ENCODE data around the gene WDR64.

The WDR64 gene

GRCh38 chr1:241749041-241749944 lies 97.2 kb downstream of the WDR64 start:
- no peak overlapping the region for H3K4me3 ChIP-seq (ENCODE audit: low read length)
- no peak for DNase-seq (ENCODE audit: low read depth)
- TF ChIP-seq, protein P1, sequence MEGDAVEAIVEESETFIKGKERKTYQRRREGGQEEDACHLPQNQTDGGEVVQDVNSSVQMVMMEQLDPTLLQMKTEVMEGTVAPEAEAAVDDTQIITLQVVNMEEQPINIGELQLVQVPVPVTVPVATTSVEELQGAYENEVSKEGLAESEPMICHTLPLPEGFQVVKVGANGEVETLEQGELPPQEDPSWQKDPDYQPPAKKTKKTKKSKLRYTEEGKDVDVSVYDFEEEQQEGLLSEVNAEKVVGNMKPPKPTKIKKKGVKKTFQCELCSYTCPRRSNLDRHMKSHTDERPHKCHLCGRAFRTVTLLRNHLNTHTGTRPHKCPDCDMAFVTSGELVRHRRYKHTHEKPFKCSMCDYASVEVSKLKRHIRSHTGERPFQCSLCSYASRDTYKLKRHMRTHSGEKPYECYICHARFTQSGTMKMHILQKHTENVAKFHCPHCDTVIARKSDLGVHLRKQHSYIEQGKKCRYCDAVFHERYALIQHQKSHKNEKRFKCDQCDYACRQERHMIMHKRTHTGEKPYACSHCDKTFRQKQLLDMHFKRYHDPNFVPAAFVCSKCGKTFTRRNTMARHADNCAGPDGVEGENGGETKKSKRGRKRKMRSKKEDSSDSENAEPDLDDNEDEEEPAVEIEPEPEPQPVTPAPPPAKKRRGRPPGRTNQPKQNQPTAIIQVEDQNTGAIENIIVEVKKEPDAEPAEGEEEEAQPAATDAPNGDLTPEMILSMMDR (conservative IDR thresholded peaks at IDR 0.05; ENCODE audit: low read depth, low read length), result no peak

DNA sequence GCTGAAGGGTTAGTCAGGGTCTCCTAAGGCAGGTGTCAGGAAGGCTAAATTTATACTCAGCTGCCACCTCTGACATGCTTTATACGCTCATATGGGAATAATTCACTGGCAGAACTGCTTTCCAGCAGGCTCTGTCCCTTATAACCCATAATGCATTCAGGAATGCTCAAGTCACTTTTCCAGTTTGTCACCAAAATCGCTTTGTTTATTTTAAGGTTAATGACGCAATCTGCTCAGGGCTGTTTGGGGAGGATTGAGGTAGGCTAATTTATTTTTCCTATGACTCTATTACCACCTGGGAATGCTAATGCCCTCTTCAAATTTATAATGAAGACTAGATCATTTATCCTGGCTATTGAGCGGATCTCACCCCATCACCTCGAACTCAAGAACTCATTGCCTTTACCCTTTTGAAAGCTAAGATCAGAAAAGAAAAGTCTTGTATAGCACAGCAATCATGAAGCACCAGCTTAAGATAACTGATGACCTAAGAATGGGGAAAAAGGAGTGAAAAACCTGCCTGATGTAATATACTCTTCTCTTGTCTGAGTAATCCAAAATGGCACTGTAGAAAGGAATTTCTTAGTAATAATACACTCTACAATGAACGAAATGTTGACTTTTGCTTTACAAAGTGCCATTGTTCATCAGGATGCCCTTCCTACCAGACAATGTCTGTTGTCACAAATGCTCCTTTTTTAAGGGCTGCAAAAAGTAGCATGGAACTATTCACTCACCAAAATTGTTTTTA lies 98.0 kb downstream of the WDR64 start:
- no peak for DNase-seq (ENCODE audit: low read depth)
- TF ChIP-seq, protein P1 (conservative IDR thresholded peaks at IDR 0.05; ENCODE audit: low read depth, low read length), result no peak
- H3K4me3 ChIP-seq (ENCODE audit: low read length), result no peak overlapping the region

- no peak overlapping the region for H3K4me3 ChIP-seq (ENCODE audit: low read length)
- no peak for DNase-seq (ENCODE audit: low read depth)
- TF ChIP-seq, protein P1 (conservative IDR thresholded peaks at IDR 0.05; ENCODE audit: low read depth, low read length), result no peak
Observed at GRCh38 chr1:241751524-241751923, 99.4 kb downstream of the WDR64 start.

- TF ChIP-seq, protein P1 (conservative IDR thresholded peaks at IDR 0.05; ENCODE audit: low read depth, low read length), result no peak
- no peak overlapping the region for H3K4me3 ChIP-seq (ENCODE audit: low read length)
- no peak for DNase-seq (ENCODE audit: low read depth)
Observed at GRCh38 chr1:241762713-241763339, 110.7 kb downstream of the WDR64 start.

DNA sequence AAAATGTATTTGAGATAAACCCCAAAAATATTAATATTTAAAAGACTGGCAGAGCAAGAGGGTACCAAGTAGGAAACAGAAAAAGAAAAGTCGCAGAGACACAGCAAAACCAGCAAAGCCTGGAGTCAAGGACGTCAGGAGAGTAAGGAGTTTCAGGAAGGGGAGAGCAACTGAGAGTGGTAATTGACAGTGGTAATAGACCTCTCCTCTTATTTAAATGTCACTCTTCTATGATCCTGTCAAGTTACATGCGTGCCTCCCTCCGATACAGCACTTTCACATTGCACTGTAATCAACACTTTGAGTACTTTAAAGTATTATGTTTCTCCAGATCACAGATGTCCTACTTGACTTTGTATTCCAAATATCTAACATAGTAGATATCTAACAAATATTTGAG lies 113.3 kb downstream of the WDR64 start:
- TF ChIP-seq, protein P1 (conservative IDR thresholded peaks at IDR 0.05; ENCODE audit: low read depth, low read length), result no peak
- DNase-seq (ENCODE audit: low read depth), result no peak
- no peak overlapping the region for H3K4me3 ChIP-seq (ENCODE audit: low read length)

- no peak for DNase-seq (ENCODE audit: low read depth)
- TF ChIP-seq, protein P1 (conservative IDR thresholded peaks at IDR 0.05; ENCODE audit: low read depth, low read length), result no peak
- no peak overlapping the region for H3K4me3 ChIP-seq (ENCODE audit: low read length)
Observed at GRCh38 chr1:241767737-241768136, 115.7 kb downstream of the WDR64 start.

Data from retinal pigment epithelial cell (primary cell).